Hepatocyte (in vitro differentiated cells): ENCODE measurements around the gene NFILZ. TPM values are rescaled to one million over a fixed set of nuclear protein-coding genes. Genes with fewer than 3 reads are reported as not detected.

Experiments
- DNase-seq: peaks from one replicate; pipeline ENCODE4 v3.0.0-alpha.2; 2016; ENCODE audit warnings: low spot score
- H2AFZ ChIP-seq: fragments of 200-600 bp; sonication (generic); 2 replicates; pipeline ENCODE4 v1.6.0; 2016; ENCODE audit warnings: antibody characterized with exemption, mild to moderate bottlenecking
- H3K27ac ChIP-seq: fragments of 200-600 bp; sonication (generic); 2 replicates; pipeline ENCODE4 v1.5.1; 2016; ENCODE audit warnings: mild to moderate bottlenecking
- H3K27me3 ChIP-seq: fragments of 200-600 bp; sonication (generic); 2 replicates; pipeline ENCODE4 v1.6.1; 2016
- H3K36me3 ChIP-seq: fragments of 200-600 bp; sonication (generic); replicated peaks from 2 replicates; pipeline ENCODE4 v1.5.1; 2016; ENCODE audit warnings: low read depth; ENCODE audit not compliant: insufficient read depth
- H3K4me1 ChIP-seq: fragments of 200-600 bp; sonication (generic); 2 replicates; pipeline ENCODE4 v1.5.1; 2016; ENCODE audit warnings: mild to moderate bottlenecking, moderate library complexity; ENCODE audit not compliant: insufficient read depth
- H3K4me2 ChIP-seq: fragments of 200-600 bp; sonication (generic); 2 replicates; pipeline ENCODE4 v1.6.0; 2016
- H3K4me3 ChIP-seq: fragments of 200-600 bp; sonication (generic); 2 replicates; pipeline ENCODE4 v1.5.1; 2016; ENCODE audit warnings: mild to moderate bottlenecking
- H3K79me2 ChIP-seq: fragments of 200-600 bp; sonication (generic); 2 replicates; pipeline ENCODE4 v1.6.0; 2017; ENCODE audit warnings: mild to moderate bottlenecking
- H3K9me2 ChIP-seq: fragments of 200-600 bp; sonication (generic); replicated peaks from 2 replicates; pipeline ENCODE4 v1.6.0; 2017; ENCODE audit warnings: mild to moderate bottlenecking; ENCODE audit not compliant: insufficient read depth
- H3K9me3 ChIP-seq: fragments of 200-600 bp; sonication (generic); 2 replicates; pipeline ENCODE4 v1.5.1; 2016; ENCODE audit warnings: low read depth, mild to moderate bottlenecking
- H4K20me1 ChIP-seq: fragments of 200-600 bp; sonication (generic); 2 replicates; pipeline ENCODE4 v1.6.0; 2016; ENCODE audit warnings: mild to moderate bottlenecking; ENCODE audit not compliant: insufficient read depth, poor library complexity, severe bottlenecking
- CTCF ChIP-seq: fragments of 200-600 bp; sonication (generic); IDR thresholded peaks from 2 replicates; pipeline ENCODE4 v1.5.1; 2016; ENCODE audit warnings: antibody characterized with exemption, mild to moderate bottlenecking; ENCODE audit not compliant: poor library complexity
- EZH2 ChIP-seq: fragments of 200-600 bp; sonication (generic); IDR thresholded peaks from 2 replicates; pipeline ENCODE4 v1.6.1; 2016; ENCODE audit warnings: antibody characterized with exemption, mild to moderate bottlenecking, borderline replicate concordance
- EZH2phosphoT487 ChIP-seq: fragments of 200-600 bp; sonication (generic); IDR thresholded peaks from one replicate; pipeline ENCODE4 v1.6.1; 2018; ENCODE audit warnings: antibody characterized with exemption, mild to moderate bottlenecking, low read depth, moderate library complexity; ENCODE audit not compliant: unreplicated experiment, severe bottlenecking
- WGBS: methylation state at CpG from one replicate; pipeline ENCODE4 v1.1.6; 2016; ENCODE audit warnings: low lambda C conversion rate; ENCODE audit errors: missing lambda C conversion rate; 5-methylcytosine and 5-hydroxymethylcytosine counted together
- polyA plus RNA-seq: library from polyadenylated mRNA; unstranded; fragments of >200 nt; fragmentation: Nextera tagmentation; extraction: Ambion mirVana; gene quantifications from 2 replicates; pipeline ENCODE4 v1.2.1, GENCODE V29; 2016
- total RNA-seq: library from RNA; depleted of rRNA; stranded (reverse); fragments of >200 nt; gene quantifications from 2 replicates; pipeline ENCODE4 v1.2.3, GENCODE V29; 2014

Gene NFILZ
- total and polyA plus RNA-seq, 2 experiments from 2014 or later: not detected

DNA sequence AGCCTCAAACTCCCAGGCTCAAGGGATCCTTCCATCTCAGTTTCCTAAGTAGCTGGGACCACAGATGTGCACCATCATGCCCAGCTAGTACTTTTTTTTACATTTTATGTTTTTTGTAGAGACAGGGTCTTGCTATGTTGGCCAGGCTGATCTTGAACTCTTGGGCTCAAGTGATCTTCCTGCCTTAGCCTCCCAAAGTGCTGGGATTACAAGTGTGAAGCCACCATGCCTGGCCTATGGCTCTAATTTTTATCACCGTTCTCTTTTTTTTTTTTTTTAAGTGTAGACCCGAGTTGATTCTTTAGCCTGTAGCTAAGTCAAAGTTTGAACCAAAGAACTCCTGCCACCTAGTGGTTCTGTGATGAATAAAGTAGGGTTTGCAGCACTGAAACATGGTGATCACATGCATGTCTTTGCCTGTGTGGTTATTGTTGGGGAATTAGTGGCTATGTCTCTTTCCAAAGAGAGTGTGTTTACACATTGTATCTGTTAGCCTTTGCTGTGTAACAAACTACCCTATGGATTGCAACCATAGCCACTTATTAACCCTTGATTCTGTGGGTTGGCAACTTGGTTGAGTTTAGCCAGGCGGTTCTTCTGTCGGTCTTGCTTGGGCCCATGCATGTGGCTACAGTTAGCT, 11.6 kb downstream of the NFILZ start:
- Histone ChIP-seq H3K4me2 (no peak overlapping the region), H3K4me3 (no peak overlapping the region), H3K4me1 (no peaks in the 10 kb centered on the region), H2AFZ (no peak overlapping the region), H3K27ac (no peak overlapping the region), H3K79me2 (no peaks in the 10 kb centered on the region), H3K36me3 (no peaks in the 10 kb centered on the region), H4K20me1 (no peaks in the 10 kb centered on the region), H3K9me3 (no peaks in the 10 kb centered on the region), H3K9me2 (no peaks in the 10 kb centered on the region), H3K27me3 (no peaks in the 10 kb centered on the region)
- TF ChIP-seq EZH2phosphoT487: no peak
- peak; percentile 59 for TF ChIP-seq CTCF
- TF ChIP-seq EZH2: no peak
- WGBS: 55% methylated on average over 4 of the region's 4 CpGs
- DNase-seq: peak; percentile 54

DNA sequence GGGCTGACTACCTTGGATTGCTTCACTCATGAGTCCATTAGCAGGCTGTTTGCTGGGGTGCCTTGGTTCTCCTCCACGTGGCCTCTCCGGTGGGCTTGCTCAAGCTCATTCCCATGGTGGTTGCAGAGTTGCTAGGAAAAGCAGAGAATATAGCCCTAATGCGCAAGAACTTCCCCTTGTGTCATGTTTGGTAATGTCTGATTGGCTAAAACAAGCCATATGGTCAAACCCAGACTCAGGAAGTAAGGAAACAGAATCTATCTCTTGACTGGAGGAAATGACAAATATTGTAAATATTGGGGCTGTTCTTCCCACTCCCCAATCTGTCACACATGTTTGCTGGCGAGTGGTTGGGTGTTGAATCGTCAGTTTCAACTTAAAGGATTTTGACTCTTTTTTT, 12.1 kb downstream of the NFILZ start:
- no peaks in the 10 kb centered on the region for H3K36me3 ChIP-seq
- H3K9me2 ChIP-seq: no peaks in the 10 kb centered on the region
- H3K27me3 ChIP-seq: no peaks in the 10 kb centered on the region
- no peak overlapping the region for H3K27ac ChIP-seq
- H3K4me2 ChIP-seq: no peak overlapping the region
- no peaks in the 10 kb centered on the region for H4K20me1 ChIP-seq
- no peaks in the 10 kb centered on the region for H3K4me1 ChIP-seq
- DNase-seq: no peak
- no peak overlapping the region for H2AFZ ChIP-seq
- H3K79me2 ChIP-seq: no peaks in the 10 kb centered on the region
- TF ChIP-seq EZH2phosphoT487 (no peak), EZH2 (no peak)
- no peak overlapping the region for H3K4me3 ChIP-seq
- no peaks in the 10 kb centered on the region for H3K9me3 ChIP-seq
- WGBS: 84% methylated on average over 5 of the region's 5 CpGs

DNA sequence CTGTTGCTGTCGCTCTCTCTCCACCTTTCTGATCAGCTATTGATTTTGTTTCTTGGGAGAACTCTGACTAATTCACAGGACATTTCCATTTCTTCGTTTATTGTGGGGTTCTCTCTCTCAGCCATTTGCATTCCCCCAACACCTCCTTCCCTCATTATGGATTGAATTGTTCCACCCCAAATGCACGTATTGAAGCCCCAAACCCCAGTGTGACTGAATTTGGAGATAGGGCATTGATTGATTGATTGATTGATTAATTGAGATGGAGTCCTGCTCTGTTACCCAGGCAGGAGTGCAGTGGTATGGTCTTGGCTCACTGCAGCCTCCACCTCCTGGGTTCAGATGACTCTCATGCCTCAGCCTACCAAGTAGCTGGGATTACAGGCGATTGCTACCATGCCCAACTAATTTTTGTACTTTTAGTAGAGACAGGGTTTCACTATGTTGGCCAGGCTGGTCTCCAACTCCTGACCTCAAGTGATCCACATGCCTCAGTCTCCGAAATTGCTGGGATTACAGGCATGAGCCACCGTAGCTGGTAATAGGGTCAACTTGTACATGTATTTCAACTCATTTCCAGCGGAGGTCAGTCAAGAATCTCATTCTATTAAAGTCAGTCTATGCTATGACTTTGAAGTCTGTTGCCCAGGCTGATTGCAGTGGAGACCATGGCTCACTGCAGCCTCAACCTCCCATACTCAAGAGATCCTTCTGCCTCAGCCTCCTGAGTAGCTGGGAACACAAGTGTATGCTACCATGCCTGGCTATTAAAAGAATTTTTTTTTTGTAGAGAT, 13.6 kb downstream of the NFILZ start:
- no peaks in the 10 kb centered on the region for H3K9me3 ChIP-seq
- H3K9me2 ChIP-seq: no peaks in the 10 kb centered on the region
- 79% methylated on average over 7 of the region's 7 CpGs for WGBS
- H4K20me1 ChIP-seq: no peaks in the 10 kb centered on the region
- H3K4me3 ChIP-seq: no peak overlapping the region
- H3K4me2 ChIP-seq: no peak overlapping the region
- no peak for DNase-seq
- H2AFZ ChIP-seq: no peak overlapping the region
- no peaks in the 10 kb centered on the region for H3K4me1 ChIP-seq
- H3K79me2 ChIP-seq: no peaks in the 10 kb centered on the region
- H3K36me3 ChIP-seq: no peaks in the 10 kb centered on the region
- TF ChIP-seq CTCF (no peak), EZH2 (no peak), EZH2phosphoT487 (no peak)
- H3K27me3 ChIP-seq: no peaks in the 10 kb centered on the region
- no peak overlapping the region for H3K27ac ChIP-seq

- Histone ChIP-seq H3K9me3 (no peaks in the 10 kb centered on the region), H3K4me2 (no peak overlapping the region), H4K20me1 (no peaks in the 10 kb centered on the region), H3K4me1 (no peaks in the 10 kb centered on the region), H2AFZ (no peak overlapping the region), H3K27me3 (no peaks in the 10 kb centered on the region), H3K79me2 (no peaks in the 10 kb centered on the region), H3K36me3 (no peaks in the 10 kb centered on the region), H3K27ac (no peak overlapping the region), H3K4me3 (no peak overlapping the region), H3K9me2 (no peaks in the 10 kb centered on the region)
- 80% methylated on average over 6 of the region's 6 CpGs for WGBS
- DNase-seq: no peak
- TF ChIP-seq EZH2: no peak
- no peak for TF ChIP-seq EZH2phosphoT487
- TF ChIP-seq CTCF: no peak
Measured at GRCh38 chr19:8648240-8648639, 17.8 kb downstream of the NFILZ start.
